Mesenchymal stem cell (in vitro differentiated cells and primary cell): ENCODE results near the gene SCNN1B.
A peak's percentile ranks its signal among the peaks of the same experiment; 100 is the strongest.

Experiments
- DNase-seq: peaks from one replicate; pipeline ENCODE4 v3.0.0-alpha.2; 2013
- H2AFZ ChIP-seq: one replicate; pipeline ENCODE4 v1.6.1; 2013; ENCODE audit warnings: low read depth, mild to moderate bottlenecking, control low read depth, inconsistent platforms, low read length, moderate library complexity
- H2AK5ac ChIP-seq: 2 replicates; pipeline ENCODE4 v1.6.1; 2013; ENCODE audit warnings: low read length, moderate library complexity, mild to moderate bottlenecking, inconsistent platforms; ENCODE audit not compliant: severe bottlenecking
- H2BK120ac ChIP-seq: one replicate; pipeline ENCODE4 v1.6.1; 2013; ENCODE audit warnings: low read depth, mild to moderate bottlenecking, inconsistent platforms, low read length, moderate library complexity
- H2BK12ac ChIP-seq, 2 experiments: one replicate each; pipeline ENCODE4 v1.6.1; 2013; ENCODE audit warnings: inconsistent platforms in 2 of 2, low read length in 2 of 2, mild to moderate bottlenecking in 2 of 2, moderate library complexity in 2 of 2, control low read depth in 1 of 2
- H2BK15ac ChIP-seq: one replicate; pipeline ENCODE4 v1.6.1; 2013; ENCODE audit warnings: mild to moderate bottlenecking, low read depth, inconsistent platforms; ENCODE audit not compliant: poor library complexity, severe bottlenecking
- H2BK5ac ChIP-seq: 2 replicates; pipeline ENCODE4 v1.6.1; 2013; ENCODE audit warnings: low read depth, mild to moderate bottlenecking, low read length, control low read depth, inconsistent platforms; ENCODE audit not compliant: poor library complexity, severe bottlenecking
- H3K14ac ChIP-seq, 2 experiments: one replicate each; pipeline ENCODE4 v1.6.1; 2013; ENCODE audit warnings: inconsistent platforms in 2 of 2, low read length in 2 of 2, control low read depth in 1 of 2, mild to moderate bottlenecking in 1 of 2, moderate library complexity in 1 of 2
- H3K18ac ChIP-seq, 2 experiments: one replicate each; pipeline ENCODE4 v1.6.1; 2013; ENCODE audit warnings: inconsistent platforms in 2 of 2, low read length in 2 of 2, control low read depth in 1 of 2, low read depth in 1 of 2, mild to moderate bottlenecking in 1 of 2
- H3K23ac ChIP-seq, 2 experiments: one replicate each; pipeline ENCODE4 v1.6.1; 2013; ENCODE audit warnings: inconsistent platforms in 2 of 2, low read length in 2 of 2, mild to moderate bottlenecking in 2 of 2, moderate library complexity in 2 of 2, control low read depth in 1 of 2
- H3K27ac ChIP-seq: 2 replicates; pipeline ENCODE4 v1.5.1; 2013; ENCODE audit warnings: mild to moderate bottlenecking, moderate library complexity, low read length, control low read depth, inconsistent platforms; ENCODE audit not compliant: poor library complexity, severe bottlenecking
- H3K27me3 ChIP-seq, 2 experiments: 2 replicates each; pipeline versions ENCODE4 v1.6.1 to v1.7.0; 2013; ENCODE audit warnings: low read length in 2 of 2, mild to moderate bottlenecking in 2 of 2, moderate library complexity in 2 of 2, control low read depth in 1 of 2, inconsistent platforms in 1 of 2; ENCODE audit not compliant: control insufficient read depth in 1 of 2, insufficient read depth in 1 of 2
- H3K36me3 ChIP-seq, 2 experiments: 2 replicates each; pipeline versions ENCODE4 v1.6.1 to v1.7.0; 2013; ENCODE audit warnings: low read length in 2 of 2, control low read depth in 1 of 2, inconsistent platforms in 1 of 2, low read depth in 1 of 2, mild to moderate bottlenecking in 1 of 2; ENCODE audit not compliant: insufficient read depth in 2 of 2, control insufficient read depth in 1 of 2
- H3K4ac ChIP-seq, 2 experiments: one replicate each; pipeline ENCODE4 v1.6.1; 2013; ENCODE audit warnings: inconsistent platforms in 2 of 2, low read length in 2 of 2, mild to moderate bottlenecking in 2 of 2, moderate library complexity in 2 of 2, control low read depth in 1 of 2, low read depth in 1 of 2
- H3K4me1 ChIP-seq: 2 replicates; pipeline ENCODE4 v1.6.1; 2013; ENCODE audit warnings: low read depth, low read length, control low read depth; ENCODE audit not compliant: control insufficient read depth, insufficient read depth
- H3K4me2 ChIP-seq: 2 replicates; pipeline ENCODE4 v1.6.1; 2013; ENCODE audit warnings: low read length, mild to moderate bottlenecking, inconsistent platforms; ENCODE audit not compliant: poor library complexity, severe bottlenecking
- H3K4me3 ChIP-seq, 2 experiments: 2 replicates each; pipeline versions ENCODE4 v1.5.1 to v1.7.0; 2013; ENCODE audit warnings: low read length in 2 of 2, mild to moderate bottlenecking in 2 of 2, control low read depth in 1 of 2, low read depth in 1 of 2; ENCODE audit not compliant: insufficient read depth in 1 of 2
- H3K79me1 ChIP-seq: replicated peaks from 2 replicates; pipeline ENCODE4 v1.6.1; 2013; ENCODE audit warnings: mild to moderate bottlenecking, control low read depth, low read length, inconsistent platforms; ENCODE audit not compliant: poor library complexity, severe bottlenecking
- H3K9ac ChIP-seq: 2 replicates; pipeline ENCODE4 v1.7.0; 2013; ENCODE audit warnings: mild to moderate bottlenecking, low read length, moderate library complexity
- H3K9me3 ChIP-seq: 2 replicates; pipeline ENCODE4 v1.7.0; 2013; ENCODE audit warnings: mild to moderate bottlenecking, low read length; ENCODE audit not compliant: control insufficient read depth
- H4K8ac ChIP-seq: one replicate; pipeline ENCODE4 v1.6.1; 2013; ENCODE audit warnings: inconsistent platforms, mild to moderate bottlenecking, low read length, moderate library complexity
- H4K91ac ChIP-seq: one replicate; pipeline ENCODE4 v1.6.1; 2013; ENCODE audit warnings: mild to moderate bottlenecking, low read length, inconsistent platforms
- WGBS: methylation state at CpG from one replicate; pipeline ENCODE4 v1.1.7; 2013; ENCODE audit warnings: mixed read lengths; 5-methylcytosine and 5-hydroxymethylcytosine counted together

SCNN1B gene

DNA sequence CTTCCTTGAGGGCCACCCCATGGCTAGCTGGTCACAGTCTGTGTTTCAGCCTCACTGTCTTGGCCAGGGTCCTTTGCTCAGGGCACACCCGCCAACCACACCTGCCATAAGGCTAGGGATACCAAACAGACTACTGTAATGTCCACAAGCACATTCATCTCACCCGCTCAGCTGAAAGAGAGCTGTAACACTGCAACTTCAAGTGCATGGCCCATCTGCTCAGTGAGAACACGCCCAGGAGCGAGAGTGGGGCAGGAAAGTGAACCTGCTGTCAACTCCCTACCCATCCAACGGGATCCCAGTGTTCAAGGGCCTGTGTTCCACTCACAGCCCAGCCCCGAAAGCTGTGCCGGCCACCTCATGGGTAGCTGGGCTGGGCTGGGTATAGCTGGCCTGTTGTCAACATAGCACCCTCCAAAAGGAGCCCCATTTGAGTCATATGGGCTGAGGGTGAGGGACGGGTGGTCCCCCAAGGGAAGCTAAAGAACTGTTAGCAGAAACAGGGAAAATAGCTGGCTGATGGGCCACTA is 55.7 kb downstream of the SCNN1B start:
- Histone ChIP-seq H3K23ac (no peak overlapping the region), H4K91ac (no peak overlapping the region), H2AFZ (no peak overlapping the region), H3K9me3 (no peaks in the 10 kb centered on the region), H2BK5ac (no peak overlapping the region), H2BK15ac (no peak overlapping the region), H3K27ac (no peak overlapping the region), H3K4me2 (no peak overlapping the region), H4K8ac (no peak overlapping the region), H2AK5ac (no peak overlapping the region), H3K36me3 (no peaks in the 10 kb centered on the region), H2BK120ac (no peak overlapping the region), H3K4me1 (peaks cover 2% of the 10 kb centered on the region), H3K27me3 (peaks cover 4 to 5% of the 10 kb centered on the region in 2 experiments), H3K14ac (no peak overlapping the region), H3K18ac (no peak overlapping the region), H3K4ac (no peak overlapping the region), H3K9ac (no peak overlapping the region), H2BK12ac (no peak overlapping the region), H3K4me3 (no peak overlapping the region), H3K79me1 (no peaks in the 10 kb centered on the region)
- WGBS = 76% methylated on average over 8 of the region's 8 CpGs
- DNase-seq = no peak

DNA sequence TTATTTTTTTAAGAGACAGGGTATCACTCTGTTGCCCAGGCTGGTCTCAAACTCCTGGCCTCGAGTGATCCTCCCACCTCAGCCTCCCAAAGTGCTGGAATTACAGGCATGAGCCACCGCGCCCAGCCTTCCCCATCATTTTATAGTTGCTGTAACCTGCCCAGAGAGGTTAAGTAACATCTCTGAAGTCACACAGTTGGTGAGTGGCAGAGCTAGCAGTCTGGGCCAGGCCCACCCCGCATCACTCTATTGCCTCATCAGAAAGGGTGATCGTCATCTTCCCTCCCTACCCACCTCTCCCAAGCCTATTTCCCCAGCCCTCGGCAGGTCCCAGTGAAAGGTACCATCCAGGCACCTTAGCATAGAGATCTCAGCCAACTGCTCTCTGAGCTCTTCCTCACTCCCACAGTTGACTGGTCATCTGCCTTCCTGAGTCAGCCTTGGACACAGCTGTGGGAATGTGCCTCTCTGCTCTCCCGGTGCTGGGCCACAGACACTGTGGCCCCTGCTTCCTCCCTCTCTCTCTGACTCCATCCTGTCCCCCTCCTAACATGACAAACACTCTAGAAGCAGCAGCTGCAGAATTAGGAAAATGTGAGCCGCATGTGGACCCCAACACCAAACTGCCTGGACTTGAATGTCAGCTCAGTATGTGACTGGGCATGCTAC is 57.1 kb downstream of the SCNN1B start:
- Histone ChIP-seq H3K9ac (no peak overlapping the region), H3K27ac (no peak overlapping the region), H3K4me2 (no peak overlapping the region), H3K18ac (no peak overlapping the region), H3K9me3 (no peaks in the 10 kb centered on the region), H3K4me1 (peaks cover 2% of the 10 kb centered on the region), H2BK12ac (no peak overlapping the region), H3K27me3 (peaks cover 0 to 10% of the 10 kb centered on the region in 2 experiments), H3K23ac (no peak overlapping the region), H3K36me3 (no peaks in the 10 kb centered on the region), H2BK15ac (no peak overlapping the region), H2BK120ac (no peak overlapping the region), H4K91ac (no peak overlapping the region), H3K14ac (no peak overlapping the region), H3K4ac (no peak overlapping the region), H4K8ac (no peak overlapping the region), H2AK5ac (no peak overlapping the region), H3K79me1 (no peaks in the 10 kb centered on the region), H2AFZ (no peak overlapping the region), H3K4me3 (no peak overlapping the region), H2BK5ac (no peak overlapping the region)
- 82% methylated on average over 8 of the region's 8 CpGs for WGBS
- DNase-seq = no peak

DNA sequence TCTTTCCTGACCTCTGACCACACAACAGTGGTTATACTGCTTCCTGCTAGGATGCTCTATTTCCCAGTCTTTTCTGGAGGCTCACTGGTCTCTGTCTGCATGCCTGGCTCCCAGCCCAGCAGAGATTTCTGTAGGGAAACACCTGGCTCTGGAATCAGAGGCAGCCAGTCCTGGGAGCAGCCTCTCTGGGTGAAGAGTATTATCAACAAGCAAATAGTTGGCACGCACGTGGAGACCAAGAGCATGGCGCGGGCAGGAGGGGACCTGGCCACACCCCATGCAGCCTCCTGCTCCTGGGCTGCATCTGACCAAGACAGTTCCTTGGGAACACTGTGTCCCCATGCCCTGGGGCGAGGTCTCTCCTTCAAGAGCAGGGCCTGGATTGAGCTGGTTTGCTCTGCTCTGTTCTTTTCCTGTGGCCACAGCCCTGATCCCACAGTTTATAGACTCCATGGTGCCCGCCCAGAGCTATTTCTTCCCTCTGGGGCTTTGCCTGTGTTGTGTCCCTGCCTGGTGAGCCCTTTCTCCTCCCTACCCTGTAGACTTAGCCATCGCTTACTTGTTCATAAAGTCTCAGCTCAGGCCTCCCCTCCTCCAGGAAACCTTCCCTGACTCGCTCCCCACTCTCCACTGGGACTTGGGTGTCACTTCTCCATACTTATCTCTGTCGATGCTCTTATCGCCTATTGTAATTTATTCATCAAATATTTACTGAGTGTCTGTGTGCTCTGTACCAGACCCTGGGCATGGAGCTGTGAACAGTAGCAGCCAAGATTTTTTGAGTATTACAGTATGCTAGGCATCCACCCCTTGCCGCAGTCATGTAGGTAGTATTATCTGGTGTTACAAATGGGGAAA is 60.6 kb downstream of the SCNN1B start:
- Histone ChIP-seq H3K79me1 (no peaks in the 10 kb centered on the region), H2BK120ac (no peak overlapping the region), H3K18ac (no peak overlapping the region), H3K4me3 (peak overlapping the region in 1 of 2 experiments; percentile 31), H4K8ac (no peak overlapping the region), H3K4ac (no peak overlapping the region), H4K91ac (no peak overlapping the region), H2BK5ac (no peak overlapping the region), H3K14ac (no peak overlapping the region), H3K9ac (no peak overlapping the region), H3K9me3 (no peaks in the 10 kb centered on the region), H3K23ac (no peak overlapping the region), H2BK12ac (no peak overlapping the region), H2BK15ac (no peak overlapping the region), H2AFZ (no peak overlapping the region), H3K36me3 (no peaks in the 10 kb centered on the region), H3K27me3 (peaks cover 0 to 11% of the 10 kb centered on the region in 2 experiments), H3K27ac (no peak overlapping the region), H2AK5ac (no peak overlapping the region), H3K4me1 (peaks cover 2% of the 10 kb centered on the region), H3K4me2 (no peak overlapping the region)
- no peak for DNase-seq
- WGBS = 79% methylated on average over 10 of the region's 11 CpGs

DNA sequence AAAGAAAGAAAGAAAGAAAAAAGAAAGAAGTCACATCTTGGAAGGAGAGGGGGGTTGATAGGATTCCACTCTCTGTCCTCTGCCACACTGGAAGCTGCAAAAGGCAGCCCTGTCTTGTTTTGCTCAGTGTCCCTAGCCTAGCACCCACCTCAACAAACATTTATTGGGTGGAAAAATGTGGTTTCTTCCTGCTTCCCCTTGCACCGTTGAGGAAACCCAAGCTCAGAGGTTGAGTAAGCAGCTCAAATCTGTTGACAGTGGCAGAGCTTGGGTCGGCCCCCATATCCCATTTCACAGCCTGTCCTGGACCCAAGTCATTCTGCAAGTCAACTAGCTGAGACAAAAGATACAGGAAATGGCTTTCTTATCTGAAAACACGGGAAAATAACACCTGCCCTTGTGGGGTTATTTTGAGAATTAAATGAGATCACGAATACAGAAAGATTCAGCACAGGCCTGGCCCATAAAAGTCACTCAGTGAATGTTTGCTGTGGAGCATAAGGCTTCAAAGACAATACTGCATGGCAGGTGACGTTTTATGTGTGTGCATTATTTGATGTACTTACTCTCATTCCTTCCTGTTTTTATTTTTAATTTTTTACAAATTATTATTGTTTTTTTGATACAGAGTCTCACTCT is 63.6 kb downstream of the SCNN1B start:
- no peak overlapping the region for H4K8ac ChIP-seq
- no peak overlapping the region for H2AK5ac ChIP-seq
- peaks cover 2% of the 10 kb centered on the region for H3K4me1 ChIP-seq
- H3K4me2 ChIP-seq = no peak overlapping the region
- no peaks in the 10 kb centered on the region for H3K36me3 ChIP-seq
- no peak overlapping the region for H2AFZ ChIP-seq
- no peak overlapping the region for H3K27ac ChIP-seq
- no peak overlapping the region for H2BK120ac ChIP-seq
- H3K9me3 ChIP-seq = no peaks in the 10 kb centered on the region
- no peak overlapping the region for H3K18ac ChIP-seq
- no peak overlapping the region for H3K14ac ChIP-seq
- H3K9ac ChIP-seq = no peak overlapping the region
- H2BK12ac ChIP-seq = no peak overlapping the region
- WGBS = 34% methylated on average over 4 of the region's 5 CpGs
- no peak overlapping the region for H4K91ac ChIP-seq
- no peak overlapping the region for H3K4me3 ChIP-seq
- DNase-seq = no peak
- H3K23ac ChIP-seq = no peak overlapping the region
- H3K79me1 ChIP-seq = no peaks in the 10 kb centered on the region
- H2BK5ac ChIP-seq = no peak overlapping the region
- peaks cover 0 to 29% of the 10 kb centered on the region in 2 experiments for H3K27me3 ChIP-seq
- H3K4ac ChIP-seq = no peak overlapping the region
- H2BK15ac ChIP-seq = no peak overlapping the region
